ENCODE data around the gene DLG2.

Gene DLG2

GRCh38 chr11:84140386-84141169 is 1486.6 kb downstream of the DLG2 start:
- no peak for DNase-seq

GRCh38 chr11:84137960-84138359 is 1489.2 kb downstream of the DLG2 start:
- no peak for DNase-seq

DNA sequence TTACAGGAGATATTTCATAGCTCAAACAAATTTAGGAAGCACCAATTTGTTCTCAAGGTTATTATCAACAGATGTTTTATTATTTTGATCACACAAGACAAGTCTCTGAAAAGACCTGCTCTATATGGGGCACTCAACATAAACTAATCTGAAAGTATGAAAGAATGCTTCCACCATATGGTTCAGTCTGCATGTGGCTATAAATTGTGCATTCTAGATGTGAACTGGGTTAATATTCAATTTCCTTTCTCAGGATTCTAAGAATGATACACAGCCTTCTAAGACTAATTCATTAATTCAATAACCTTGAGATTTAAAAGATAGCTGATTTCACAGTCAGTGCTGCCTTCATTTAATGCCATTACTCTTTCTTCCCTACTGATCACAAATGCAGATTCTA is 1489.6 kb downstream of the DLG2 start:
- DNase-seq = no peak

DNA sequence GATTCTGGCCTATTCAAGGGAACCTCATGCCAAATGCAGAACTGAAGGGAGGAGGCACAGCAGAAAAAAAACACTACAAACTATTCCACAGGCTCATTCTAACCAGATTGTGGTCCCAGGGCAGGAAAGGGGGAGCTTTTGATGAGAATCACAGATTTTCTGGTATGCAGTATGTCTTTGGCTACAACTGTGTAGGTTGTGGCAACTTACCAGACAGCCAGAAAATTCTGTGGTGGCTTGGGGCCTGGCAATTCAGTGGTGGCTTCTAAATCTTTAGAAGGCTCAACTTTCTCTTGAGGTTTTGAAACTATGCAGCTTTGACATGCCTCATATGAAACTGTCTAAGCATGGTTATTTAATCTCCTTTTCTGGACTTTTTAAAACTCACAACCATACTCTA is 1490.2 kb downstream of the DLG2 start:
- no peak for DNase-seq

- DNase-seq = no peak
Observed at GRCh38 chr11:84130646-84131427, 1496.3 kb downstream of the DLG2 start.

- DNase-seq = no peak
Observed at GRCh38 chr11:84129961-84130576, 1497.1 kb downstream of the DLG2 start.

- DNase-seq = no peak
Observed at GRCh38 chr11:84128840-84129239, 1498.3 kb downstream of the DLG2 start.

DNA sequence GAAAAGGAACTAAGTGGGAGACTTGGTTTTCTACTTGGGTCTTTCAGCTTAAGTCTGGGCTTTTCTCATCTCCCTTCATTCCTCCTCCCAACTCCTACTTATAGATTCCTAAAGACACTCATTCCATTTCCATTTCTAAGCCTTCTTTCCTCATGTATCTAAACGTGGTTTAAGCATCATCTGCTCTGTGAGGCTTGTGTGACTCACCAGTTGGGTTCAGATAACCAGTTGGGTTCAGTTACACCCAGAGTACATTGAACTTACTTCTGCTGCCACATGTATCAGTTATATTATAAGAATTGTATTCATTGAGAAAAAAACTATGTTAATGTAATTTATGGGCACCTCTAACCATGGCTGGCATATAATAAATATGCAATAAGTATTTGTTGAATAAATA is 1509.8 kb downstream of the DLG2 start:
- DNase-seq = no peak

- no peak for DNase-seq
Observed at GRCh38 chr11:84106541-84106940, 1520.6 kb downstream of the DLG2 start.

GRCh38 chr11:84105148-84105547 is 1522.0 kb downstream of the DLG2 start:
- no peak for DNase-seq

GRCh38 chr11:84103096-84103495 is 1524.0 kb downstream of the DLG2 start:
- no peak for DNase-seq

DNA sequence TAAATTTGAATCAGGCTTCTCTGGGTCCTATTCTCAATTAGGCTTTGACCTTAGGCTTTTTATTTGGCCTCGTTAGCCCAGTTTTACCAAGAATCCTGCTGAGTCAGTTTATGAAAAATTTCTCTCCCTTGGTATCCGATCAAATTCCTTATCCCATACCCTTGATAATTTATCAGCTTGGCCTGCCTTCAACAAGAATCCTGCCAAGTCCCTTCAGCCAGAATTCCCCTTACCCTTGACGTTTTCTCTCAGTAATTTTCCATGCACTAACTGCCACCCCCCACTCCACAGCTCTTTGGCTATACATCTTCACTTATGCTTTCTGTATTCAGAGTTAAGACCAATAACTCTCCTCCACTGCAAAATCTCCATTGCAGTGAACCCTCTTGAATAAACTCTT is 1530.0 kb downstream of the DLG2 start:
- DNase-seq = no peak

GRCh38 chr11:84091212-84091986 is 1535.7 kb downstream of the DLG2 start:
- DNase-seq = no peak

- no peak for DNase-seq
Observed at GRCh38 chr11:84089072-84090057, 1537.8 kb downstream of the DLG2 start.

DNA sequence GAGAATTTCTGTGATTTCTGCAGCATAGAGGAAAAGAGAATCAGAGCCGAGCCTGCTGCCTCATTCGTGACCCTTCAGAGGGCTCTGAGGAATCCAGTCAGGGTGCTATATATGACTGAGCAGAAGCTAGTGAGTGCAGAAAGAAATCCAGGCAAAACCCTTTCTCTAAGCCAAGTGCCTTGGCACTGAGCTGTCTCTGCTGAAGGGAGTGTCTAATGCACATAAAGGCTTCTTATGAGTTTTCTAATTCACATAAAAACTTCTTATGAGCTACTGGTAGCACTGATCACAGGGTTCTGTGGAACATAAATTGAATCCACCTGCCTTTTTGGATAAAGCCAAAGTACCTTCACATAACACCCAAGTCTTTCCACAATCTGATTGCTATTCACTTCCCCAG is 1555.3 kb downstream of the DLG2 start:
- no peak for DNase-seq

GRCh38 chr11:84069048-84069447 is 1558.1 kb downstream of the DLG2 start:
- DNase-seq = no peak

DNA sequence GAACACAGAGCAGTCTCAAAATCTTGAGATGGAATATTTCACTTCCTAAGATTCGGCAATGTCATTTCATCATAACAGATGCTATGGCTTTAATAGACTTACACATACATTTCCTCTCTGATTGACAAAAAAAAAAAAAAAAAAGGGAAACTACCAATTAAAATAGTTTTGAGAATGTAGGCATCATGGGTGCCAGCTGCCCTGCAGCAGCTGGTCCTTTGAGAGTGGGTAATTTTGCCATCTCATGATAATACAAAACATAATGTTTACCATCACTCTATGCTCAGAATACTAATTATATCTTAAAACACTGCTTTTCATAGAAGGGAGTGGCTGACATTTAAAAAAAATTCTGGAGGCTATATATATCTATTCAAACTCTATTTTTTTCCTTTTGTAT is 1565.4 kb downstream of the DLG2 start:
- no peak for DNase-seq

DNA sequence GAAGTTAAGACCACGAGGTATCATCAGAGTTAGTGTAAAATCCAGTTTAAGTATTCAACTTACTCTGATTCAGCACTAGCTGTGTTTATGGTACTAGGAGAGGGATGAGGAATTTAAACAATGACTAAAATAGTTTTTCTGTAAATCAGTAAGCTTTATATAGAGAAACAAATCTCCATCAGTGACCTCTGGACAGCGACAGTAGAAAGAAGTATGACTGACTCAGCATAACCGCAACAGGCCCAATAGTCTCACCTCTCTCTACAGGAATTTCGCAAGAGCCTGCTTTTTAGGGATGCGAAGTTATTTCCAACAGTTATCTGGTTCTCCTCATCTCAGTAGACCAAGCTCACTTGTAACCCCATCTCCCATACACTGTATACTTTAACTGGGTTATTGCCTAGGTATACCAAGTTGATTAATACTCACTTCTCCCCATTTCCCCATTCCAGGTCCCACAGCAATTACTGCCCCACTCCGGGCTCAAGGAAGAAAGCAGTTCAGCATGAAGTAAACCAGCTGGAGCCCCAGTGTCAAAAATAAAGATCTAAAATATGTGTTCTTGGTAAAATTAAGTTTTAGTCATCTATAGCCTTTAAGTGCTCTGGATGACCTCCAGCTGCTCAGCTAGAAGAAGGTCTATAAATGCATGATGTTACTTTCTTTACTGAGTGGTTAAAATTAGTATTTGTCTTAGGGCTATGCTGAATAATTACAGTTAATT is 1570.3 kb downstream of the DLG2 start:
- no peak for DNase-seq

DNA sequence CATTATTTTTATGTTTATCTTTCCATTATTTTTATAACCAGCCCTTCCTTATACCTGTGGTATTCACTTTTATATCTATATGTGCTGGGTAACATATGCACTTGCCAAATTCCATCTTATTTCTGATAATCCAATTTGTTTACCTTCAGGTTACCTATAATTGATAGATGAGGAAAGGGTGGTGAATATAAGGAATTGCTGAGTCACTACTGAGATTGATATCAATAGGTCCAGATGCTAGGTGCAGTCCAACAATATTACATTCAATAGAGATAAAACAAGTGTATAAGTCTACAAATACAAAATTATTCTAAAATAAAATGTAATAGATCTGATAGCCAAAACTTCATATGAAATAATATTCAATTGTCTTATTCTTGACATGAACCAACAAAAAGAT is 1582.0 kb downstream of the DLG2 start:
- DNase-seq = no peak

DNA sequence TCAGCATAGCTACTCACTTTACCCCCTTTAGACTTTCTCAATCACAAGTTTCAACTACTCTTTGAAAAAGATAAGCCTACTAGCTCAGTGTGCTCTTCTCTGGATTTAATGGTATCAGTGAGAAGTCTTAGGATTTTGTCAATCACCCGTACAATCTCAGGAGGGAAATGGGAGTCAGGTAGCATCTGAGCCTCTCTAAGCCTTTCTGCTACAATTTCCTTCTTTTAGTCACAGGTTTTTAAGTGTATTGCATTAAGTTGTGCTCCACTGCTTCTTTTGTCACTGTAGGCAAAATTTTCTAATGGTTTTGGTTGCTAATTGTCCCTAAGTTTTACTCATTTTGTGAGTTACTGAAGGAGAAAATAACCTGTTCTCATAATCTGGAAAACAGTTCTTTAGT is 1582.4 kb downstream of the DLG2 start:
- DNase-seq = no peak

DNA sequence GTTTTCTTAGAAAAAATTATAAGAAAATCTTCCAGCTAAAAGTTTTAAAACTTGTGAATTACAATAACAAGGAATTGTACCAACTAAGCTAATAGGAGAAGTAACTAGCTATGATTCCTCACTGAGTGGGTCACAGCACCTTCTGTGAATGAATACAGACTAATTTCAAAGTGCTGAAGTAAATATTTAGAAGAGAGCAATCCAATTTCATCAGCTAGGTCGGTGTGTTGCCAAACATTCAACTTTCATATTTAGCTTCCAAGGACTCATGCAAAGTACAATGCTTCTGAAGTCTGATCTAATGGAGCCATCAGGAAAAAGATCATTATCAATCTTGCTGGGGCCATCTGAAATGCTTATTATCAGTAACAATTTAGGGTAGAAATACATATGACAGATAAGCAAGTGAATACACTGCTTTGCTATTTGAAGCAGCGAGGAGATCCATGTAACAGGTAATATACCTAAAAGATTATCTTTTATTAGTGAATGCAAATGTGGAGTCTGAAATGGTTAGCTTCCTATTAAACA is 1590.4 kb downstream of the DLG2 start:
- DNase-seq = no peak
